ENCODE results near the gene CENPS. TPM values are rescaled to one million over a fixed set of nuclear protein-coding genes. Genes with fewer than 3 reads are reported as not detected.

CENPS gene
- total and polyA plus RNA-seq, 9 of the 15 experiments (the other 6 are each of a cell fraction or from before 2014, with no cell fraction given): 10.2 to 36.0 (median 26.0) TPM

DNA sequence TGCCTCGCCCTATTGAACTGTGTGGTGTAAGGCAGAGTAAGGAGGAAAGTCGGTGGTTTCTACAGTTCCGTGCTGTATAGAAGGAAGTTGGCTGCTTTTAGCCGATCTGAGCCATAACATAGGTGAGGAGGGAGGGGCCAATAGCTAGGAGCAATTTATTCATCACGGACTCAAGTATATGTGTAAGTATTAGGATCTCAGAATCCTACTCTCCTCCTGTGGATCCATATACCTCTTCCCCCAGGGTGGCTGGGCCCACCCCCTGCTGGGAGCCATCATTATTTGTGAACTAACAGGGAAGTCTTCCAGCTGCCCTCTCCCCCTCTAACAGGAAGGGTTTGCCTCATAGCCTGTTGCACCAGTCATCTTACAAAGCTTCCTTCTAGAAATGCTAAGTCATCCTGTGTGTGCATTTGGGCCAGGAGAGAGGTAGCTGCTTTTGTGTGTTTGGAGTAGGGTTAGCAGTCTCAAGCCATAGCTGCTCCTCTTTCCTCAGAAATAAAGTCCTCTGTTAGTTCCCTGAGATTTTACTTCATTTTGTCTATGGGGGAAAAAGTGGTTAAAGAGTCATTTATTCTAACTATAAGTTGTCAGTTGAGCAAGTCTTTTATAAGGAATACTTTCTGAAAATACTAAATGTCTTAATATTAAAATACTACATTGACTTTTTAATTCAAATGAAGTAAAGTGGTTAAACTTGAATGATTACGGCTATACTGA lies 14.9 kb upstream of the CENPS start (continued):
- TF ChIP-seq, protein P1, sequence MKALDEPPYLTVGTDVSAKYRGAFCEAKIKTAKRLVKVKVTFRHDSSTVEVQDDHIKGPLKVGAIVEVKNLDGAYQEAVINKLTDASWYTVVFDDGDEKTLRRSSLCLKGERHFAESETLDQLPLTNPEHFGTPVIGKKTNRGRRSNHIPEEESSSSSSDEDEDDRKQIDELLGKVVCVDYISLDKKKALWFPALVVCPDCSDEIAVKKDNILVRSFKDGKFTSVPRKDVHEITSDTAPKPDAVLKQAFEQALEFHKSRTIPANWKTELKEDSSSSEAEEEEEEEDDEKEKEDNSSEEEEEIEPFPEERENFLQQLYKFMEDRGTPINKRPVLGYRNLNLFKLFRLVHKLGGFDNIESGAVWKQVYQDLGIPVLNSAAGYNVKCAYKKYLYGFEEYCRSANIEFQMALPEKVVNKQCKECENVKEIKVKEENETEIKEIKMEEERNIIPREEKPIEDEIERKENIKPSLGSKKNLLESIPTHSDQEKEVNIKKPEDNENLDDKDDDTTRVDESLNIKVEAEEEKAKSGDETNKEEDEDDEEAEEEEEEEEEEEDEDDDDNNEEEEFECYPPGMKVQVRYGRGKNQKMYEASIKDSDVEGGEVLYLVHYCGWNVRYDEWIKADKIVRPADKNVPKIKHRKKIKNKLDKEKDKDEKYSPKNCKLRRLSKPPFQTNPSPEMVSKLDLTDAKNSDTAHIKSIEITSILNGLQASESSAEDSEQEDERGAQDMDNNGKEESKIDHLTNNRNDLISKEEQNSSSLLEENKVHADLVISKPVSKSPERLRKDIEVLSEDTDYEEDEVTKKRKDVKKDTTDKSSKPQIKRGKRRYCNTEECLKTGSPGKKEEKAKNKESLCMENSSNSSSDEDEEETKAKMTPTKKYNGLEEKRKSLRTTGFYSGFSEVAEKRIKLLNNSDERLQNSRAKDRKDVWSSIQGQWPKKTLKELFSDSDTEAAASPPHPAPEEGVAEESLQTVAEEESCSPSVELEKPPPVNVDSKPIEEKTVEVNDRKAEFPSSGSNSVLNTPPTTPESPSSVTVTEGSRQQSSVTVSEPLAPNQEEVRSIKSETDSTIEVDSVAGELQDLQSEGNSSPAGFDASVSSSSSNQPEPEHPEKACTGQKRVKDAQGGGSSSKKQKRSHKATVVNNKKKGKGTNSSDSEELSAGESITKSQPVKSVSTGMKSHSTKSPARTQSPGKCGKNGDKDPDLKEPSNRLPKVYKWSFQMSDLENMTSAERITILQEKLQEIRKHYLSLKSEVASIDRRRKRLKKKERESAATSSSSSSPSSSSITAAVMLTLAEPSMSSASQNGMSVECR (CRISPR knock-in tag; IDR thresholded peaks at IDR 0.05): 0 out of 2 replicates have a peak, but pooled peaks have one; percentile 53
- peak; percentile 82 for TF ChIP-seq ZFP36 (IDR thresholded peaks at IDR 0.05; ENCODE audit: low read depth, low read length, partially characterized antibody)
- TF ChIP-seq ZNF24 (IDR thresholded peaks at IDR 0.05): peak; percentile 55; the same call in 1 of the 2 replicates
- TF ChIP-seq TARDBP (IDR thresholded peaks at IDR 0.05): 0 out of 2 replicates have a peak, but pooled peaks have one; percentile 19
- no peak for TF ChIP-seq ARID2 (IDR thresholded peaks at IDR 0.05)
- TF ChIP-seq, protein P2, sequence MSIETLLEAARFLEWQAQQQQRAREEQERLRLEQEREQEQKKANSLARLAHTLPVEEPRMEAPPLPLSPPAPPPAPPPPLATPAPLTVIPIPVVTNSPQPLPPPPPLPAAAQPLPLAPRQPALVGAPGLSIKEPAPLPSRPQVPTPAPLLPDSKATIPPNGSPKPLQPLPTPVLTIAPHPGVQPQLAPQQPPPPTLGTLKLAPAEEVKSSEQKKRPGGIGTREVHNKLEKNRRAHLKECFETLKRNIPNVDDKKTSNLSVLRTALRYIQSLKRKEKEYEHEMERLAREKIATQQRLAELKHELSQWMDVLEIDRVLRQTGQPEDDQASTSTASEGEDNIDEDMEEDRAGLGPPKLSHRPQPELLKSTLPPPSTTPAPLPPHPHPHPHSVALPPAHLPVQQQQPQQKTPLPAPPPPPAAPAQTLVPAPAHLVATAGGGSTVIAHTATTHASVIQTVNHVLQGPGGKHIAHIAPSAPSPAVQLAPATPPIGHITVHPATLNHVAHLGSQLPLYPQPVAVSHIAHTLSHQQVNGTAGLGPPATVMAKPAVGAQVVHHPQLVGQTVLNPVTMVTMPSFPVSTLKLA (conservative IDR thresholded peaks at IDR 0.05): peak; percentile 56 to 62
- peak in 1 of 2 experiments; percentile 24; a peak in 1 of 3 replicates for TF ChIP-seq CBX3 (IDR thresholded peaks at IDR 0.05; ENCODE audit: borderline replicate concordance in 1 of 2, low read length in 2 of 2)
- TF ChIP-seq, protein P3, sequence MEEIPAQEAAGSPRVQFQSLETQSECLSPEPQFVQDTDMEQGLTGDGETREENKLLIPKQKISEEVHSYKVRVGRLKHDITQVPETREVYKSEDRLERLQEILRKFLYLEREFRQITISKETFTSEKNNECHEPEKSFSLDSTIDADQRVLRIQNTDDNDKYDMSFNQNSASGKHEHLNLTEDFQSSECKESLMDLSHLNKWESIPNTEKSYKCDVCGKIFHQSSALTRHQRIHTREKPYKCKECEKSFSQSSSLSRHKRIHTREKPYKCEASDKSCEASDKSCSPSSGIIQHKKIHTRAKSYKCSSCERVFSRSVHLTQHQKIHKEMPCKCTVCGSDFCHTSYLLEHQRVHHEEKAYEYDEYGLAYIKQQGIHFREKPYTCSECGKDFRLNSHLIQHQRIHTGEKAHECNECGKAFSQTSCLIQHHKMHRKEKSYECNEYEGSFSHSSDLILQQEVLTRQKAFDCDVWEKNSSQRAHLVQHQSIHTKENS (CRISPR knock-in tag; IDR thresholded peaks at IDR 0.05): no peak
- TF ChIP-seq, protein P4, sequence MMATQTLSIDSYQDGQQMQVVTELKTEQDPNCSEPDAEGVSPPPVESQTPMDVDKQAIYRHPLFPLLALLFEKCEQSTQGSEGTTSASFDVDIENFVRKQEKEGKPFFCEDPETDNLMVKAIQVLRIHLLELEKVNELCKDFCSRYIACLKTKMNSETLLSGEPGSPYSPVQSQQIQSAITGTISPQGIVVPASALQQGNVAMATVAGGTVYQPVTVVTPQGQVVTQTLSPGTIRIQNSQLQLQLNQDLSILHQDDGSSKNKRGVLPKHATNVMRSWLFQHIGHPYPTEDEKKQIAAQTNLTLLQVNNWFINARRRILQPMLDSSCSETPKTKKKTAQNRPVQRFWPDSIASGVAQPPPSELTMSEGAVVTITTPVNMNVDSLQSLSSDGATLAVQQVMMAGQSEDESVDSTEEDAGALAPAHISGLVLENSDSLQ (IDR thresholded peaks at IDR 0.05): peak; percentile 60; the same call in 1 of the 2 replicates
- no peak for TF ChIP-seq SUPT5H (IDR thresholded peaks at IDR 0.05)
- no peak for TF ChIP-seq ZNF263 (CRISPR knock-in tag; IDR thresholded peaks at IDR 0.05; ENCODE audit: borderline replicate concordance)
- TF ChIP-seq PTBP1 (IDR thresholded peaks at IDR 0.05; ENCODE audit: low read depth, low read length): no peak
- peak; percentile 83 for TF ChIP-seq EP300 (IDR thresholded peaks at IDR 0.05; ENCODE audit: low read length)
- no peak for TF ChIP-seq SNRNP70 (optimal IDR thresholded peaks at IDR 0.05; ENCODE audit: low read depth, low read length)
- peak; percentile 66; the same call in 1 of the 2 replicates for TF ChIP-seq KAT7 (CRISPR knock-in tag; IDR thresholded peaks at IDR 0.05; ENCODE audit: borderline replicate concordance)
- TF ChIP-seq NBN (IDR thresholded peaks at IDR 0.05; ENCODE audit: low read depth): peak; percentile 95
- peak; percentile 12 for TF ChIP-seq DACH1 (IDR thresholded peaks at IDR 0.05; ENCODE audit: partially characterized antibody)
- TF ChIP-seq HDGF (IDR thresholded peaks at IDR 0.05): no peak
- TF ChIP-seq GABPA (tag; conservative IDR thresholded peaks at IDR 0.05; ENCODE audit: low read depth): peak; percentile 81
- 0 out of 2 replicates have a peak, but pooled peaks have one; percentile 46 for TF ChIP-seq ZBTB17 (CRISPR knock-in tag; IDR thresholded peaks at IDR 0.05)

All from K562 (cell line).